NT2/D1 (cell line): ENCODE data around the gene THEM4.

Source experiments
- SUZ12 ChIP-seq: IDR thresholded peaks from 2 replicates; pipeline ENCODE4 v1.6.1; 2011; ENCODE audit not compliant: insufficient read length, insufficient read depth; ENCODE audit errors: extremely low read depth
- YY1 ChIP-seq: IDR thresholded peaks from 2 replicates; pipeline ENCODE4 v1.6.1; 2011; ENCODE audit not compliant: insufficient read length, insufficient read depth
- ZNF274 ChIP-seq: IDR thresholded peaks from 2 replicates; pipeline ENCODE4 v1.6.1; 2011; ENCODE audit warnings: mild to moderate bottlenecking, low read depth, low read length

GRCh38 chr1:151923422-151923821 lies 14.1 kb upstream of the THEM4 start:
- TF ChIP-seq ZNF274 = no peak
- TF ChIP-seq YY1 = no peak
- no peak for TF ChIP-seq SUZ12
